Measurements from ENCODE around the gene PI4K2B.
"Not testable (repeated sequence)": the region's sequence is repeated elsewhere in the genome, so short reads cannot be mapped to it uniquely, and the experiment has no call there.

PI4K2B gene

GRCh38 chr4:25235401-25235800, 1.6 kb downstream of the PI4K2B start:
- DNase-seq (ENCODE audit: low read depth in 1 of 2, low spot score in 1 of 2) = no peak
- no peaks in the 10 kb centered on the region for H3K27me3 ChIP-seq (ENCODE audit: insufficient read depth, poor library complexity, severe bottlenecking)
- peak overlapping the region; percentile 70 for H3K4me3 ChIP-seq (replicated peaks; ENCODE audit: insufficient read depth, low read length)
- TF ChIP-seq POLR2AphosphoS5 (IDR thresholded peaks at IDR 0.05; ENCODE audit: low read depth) = no peak
- TF ChIP-seq CTCF (IDR thresholded peaks at IDR 0.05; ENCODE audit: insufficient read depth, low read length) = no peak
- TF ChIP-seq REST (IDR thresholded peaks at IDR 0.05; ENCODE audit: insufficient replicate concordance, low read depth) = no peak
- no peak for TF ChIP-seq SPI1 (IDR thresholded peaks at IDR 0.05; ENCODE audit: borderline replicate concordance, low read depth)
- TF ChIP-seq GABPA (IDR thresholded peaks at IDR 0.05; ENCODE audit: low read depth) = no peak
- peak overlapping the region; percentile 90 for H3K27ac ChIP-seq (replicated peaks)

- H3K27me3 ChIP-seq (ENCODE audit: insufficient read depth, poor library complexity, severe bottlenecking); DNase-seq (ENCODE audit: low read depth in 1 of 2, low spot score in 1 of 2); H3K27ac ChIP-seq (replicated peaks): not testable (repeated sequence)
- peak overlapping the region; percentile 70 for H3K4me3 ChIP-seq (replicated peaks; ENCODE audit: insufficient read depth, low read length)
Measured at GRCh38 chr4:25236030-25236429, 2.2 kb downstream of the PI4K2B start.

GRCh38 chr4:25236971-25237370, 3.1 kb downstream of the PI4K2B start:
- DNase-seq (ENCODE audit: low read depth in 1 of 2, low spot score in 1 of 2) = no peak
- no peaks in the 10 kb centered on the region for H3K27me3 ChIP-seq (ENCODE audit: insufficient read depth, poor library complexity, severe bottlenecking)
- H3K27ac ChIP-seq (replicated peaks) = no peak overlapping the region
- TF ChIP-seq GABPA (IDR thresholded peaks at IDR 0.05; ENCODE audit: low read depth) = no peak
- no peak for TF ChIP-seq SPI1 (IDR thresholded peaks at IDR 0.05; ENCODE audit: borderline replicate concordance, low read depth)
- no peak for TF ChIP-seq REST (IDR thresholded peaks at IDR 0.05; ENCODE audit: insufficient replicate concordance, low read depth)
- no peak overlapping the region for H3K4me3 ChIP-seq (replicated peaks; ENCODE audit: insufficient read depth, low read length)

GRCh38 chr4:25238052-25238451, 4.2 kb downstream of the PI4K2B start:
- H3K4me3 ChIP-seq (replicated peaks; ENCODE audit: insufficient read depth, low read length) = no peak overlapping the region

GRCh38 chr4:25239528-25239927, 5.7 kb downstream of the PI4K2B start:
- peak overlapping the region; percentile 57 for H3K27ac ChIP-seq (replicated peaks)
- not testable (repeated sequence) for H3K4me3 ChIP-seq (replicated peaks; ENCODE audit: insufficient read depth, low read length); DNase-seq (ENCODE audit: low read depth in 1 of 2, low spot score in 1 of 2); H3K27me3 ChIP-seq (ENCODE audit: insufficient read depth, poor library complexity, severe bottlenecking)

More at GRCh38 chr4:25238052-25238451, 4.2 kb downstream of the PI4K2B start:
- Histone ChIP-seq H3K27me3 (ENCODE audit: insufficient read depth, poor library complexity, severe bottlenecking) (no peaks in the 10 kb centered on the region), H3K27ac (replicated peaks) (no peak overlapping the region; the same call in 1 of the 2 replicates)
- DNase-seq (ENCODE audit: low read depth in 1 of 2, low spot score in 1 of 2) = no peak
- no peak for TF ChIP-seq SPI1 (IDR thresholded peaks at IDR 0.05; ENCODE audit: borderline replicate concordance, low read depth)
- no peak for TF ChIP-seq GABPA (IDR thresholded peaks at IDR 0.05; ENCODE audit: low read depth)
- no peak for TF ChIP-seq REST (IDR thresholded peaks at IDR 0.05; ENCODE audit: insufficient replicate concordance, low read depth)
- TF ChIP-seq POLR2AphosphoS5 (IDR thresholded peaks at IDR 0.05; ENCODE audit: low read depth) = no peak

All from HL-60 (cell line).